Keratinocyte (primary cell): ENCODE data around the gene LHFPL2.

Source experiments
- CTCF ChIP-seq, 3 experiments: IDR thresholded peaks in 1 of 3; conservative IDR thresholded peaks in 1 of 3; optimal IDR thresholded peaks in 1 of 3; 2 replicates in 2 of 3; 3 replicates in 1 of 3; pipeline versions ENCODE3 to v1.5.1; 2011; ENCODE audit warnings: low read length in 3 of 3, mild to moderate bottlenecking in 3 of 3, moderate library complexity in 2 of 3, control low read depth in 1 of 3, inconsistent platforms in 1 of 3; ENCODE audit not compliant: insufficient read depth in 2 of 3; ENCODE audit errors: extremely low read depth in 1 of 3
- EZH2 ChIP-seq: IDR thresholded peaks from one replicate; pipeline ENCODE4 v1.6.1; 2012; ENCODE audit warnings: inconsistent platforms, mild to moderate bottlenecking, low read length, moderate library complexity

GRCh38 chr5:78597974-78598371, 50.6 kb downstream of the LHFPL2 start:
- TF ChIP-seq CTCF (optimal IDR thresholded peaks at IDR 0.05 in 1 of 3, IDR thresholded peaks at IDR 0.05 in 1 of 3, conservative IDR thresholded peaks at IDR 0.05 in 1 of 3; ENCODE audit: extremely low read depth in 1 of 3, insufficient read depth in 2 of 3, low read length in 3 of 3) (no peak), EZH2 (no peak)
